ENCODE data around the gene RBM17. TPM values are rescaled to one million over a fixed set of nuclear protein-coding genes. Genes with fewer than 3 reads are reported as not detected.

Gene RBM17
- total RNA-seq, 1 experiment from 2014 or later: 28.4 TPM

- H3K9me2 ChIP-seq (replicated peaks; ENCODE audit: low read length): no peaks in the 10 kb centered on the region
- H3F3A ChIP-seq (ENCODE audit: low read length, unreplicated experiment): no peaks in the 10 kb centered on the region
- no peak overlapping the region for H3K27ac ChIP-seq (ENCODE audit: low read length)
- H3K4me3 ChIP-seq (ENCODE audit: low read length): no peak overlapping the region
- no peak overlapping the region for H3K9ac ChIP-seq (ENCODE audit: low read length)
- no peak overlapping the region for H2AFZ ChIP-seq (ENCODE audit: low read length)
- BruUV-seq (replicated peaks): no TSS peak
- H3K36me3 ChIP-seq (ENCODE audit: low read depth, low read length): no peaks in the 10 kb centered on the region
- peaks cover 4% of the 10 kb centered on the region; the same call in 1 of the 2 replicates for H3K27me3 ChIP-seq (ENCODE audit: low read length)
- POLR2A ChIA-PET (ENCODE audit: unreplicated experiment): no interaction called here
- H4K20me1 ChIP-seq (ENCODE audit: low read length): no peaks in the 10 kb centered on the region
- H3K4me1 ChIP-seq (ENCODE audit: insufficient read depth, low read length): no peaks in the 10 kb centered on the region; the same call in 1 of the 2 replicates
- CTCF ChIA-PET: no interaction called here
- no peak overlapping the region for H3K4me2 ChIP-seq (ENCODE audit: low read length)
- H3K9me3 ChIP-seq (ENCODE audit: low read length): no peaks in the 10 kb centered on the region
- ATAC-seq (no peak), DNase-seq (no peak)
- TF ChIP-seq EZH2 (IDR thresholded peaks at IDR 0.05; ENCODE audit: low read length, unreplicated experiment) (no peak), EZH2phosphoT487 (IDR thresholded peaks at IDR 0.05; ENCODE audit: borderline replicate concordance, low read length) (no peak), CTCF (conservative IDR thresholded peaks at IDR 0.05; ENCODE audit: low read depth, low read length) (no peak)
- H3K79me2 ChIP-seq (ENCODE audit: low read length): no peaks in the 10 kb centered on the region
- intact Hi-C loops (cut with micrococcal nuclease): no loop called here
These were observed 16.5 kb upstream of the RBM17 start for GRCh38 chr10:6072215-6072934.

GRCh38 chr10:6074489-6075301 is 14.1 kb upstream of the RBM17 start:
- DNase-seq (peak; percentile 55), ATAC-seq (peak; percentile 74)
- no peaks in the 10 kb centered on the region for H3K9me3 ChIP-seq (ENCODE audit: low read length)
- H3K27me3 ChIP-seq (ENCODE audit: low read length): peaks cover under 1% of the 10 kb centered on the region; the same call in 1 of the 2 replicates
- intact Hi-C loops (cut with micrococcal nuclease): no loop called here
- no peaks in the 10 kb centered on the region; the same call in 1 of the 2 replicates for H3K4me1 ChIP-seq (ENCODE audit: insufficient read depth, low read length)
- no peak overlapping the region for H3K27ac ChIP-seq (ENCODE audit: low read length)
- no TSS peak for BruUV-seq (replicated peaks)
- H3K4me3 ChIP-seq (ENCODE audit: low read length): no peak overlapping the region
- H3F3A ChIP-seq (ENCODE audit: low read length, unreplicated experiment): no peaks in the 10 kb centered on the region
- H4K20me1 ChIP-seq (ENCODE audit: low read length): no peaks in the 10 kb centered on the region
- no peaks in the 10 kb centered on the region for H3K9me2 ChIP-seq (replicated peaks; ENCODE audit: low read length)
- CTCF ChIA-PET: interaction anchor here (0.6 kb wide), 1 partner anchor 15 kb away, joined by 3 read pairs; no protein-coding TSS in a partner anchor
- no peak overlapping the region for H3K9ac ChIP-seq (ENCODE audit: low read length)
- H2AFZ ChIP-seq (ENCODE audit: low read length): no peak overlapping the region
- POLR2A ChIA-PET (ENCODE audit: unreplicated experiment): no interaction called here
- H3K36me3 ChIP-seq (ENCODE audit: low read depth, low read length): no peaks in the 10 kb centered on the region
- 0 out of 2 replicates have a peak overlapping the region, but pooled peaks have one; percentile 10 for H3K4me2 ChIP-seq (ENCODE audit: low read length)
- H3K79me2 ChIP-seq (ENCODE audit: low read length): no peaks in the 10 kb centered on the region
- no peak for TF ChIP-seq EZH2phosphoT487 (IDR thresholded peaks at IDR 0.05; ENCODE audit: borderline replicate concordance, low read length)
- TF ChIP-seq EZH2 (IDR thresholded peaks at IDR 0.05; ENCODE audit: low read length, unreplicated experiment): no peak
- TF ChIP-seq CTCF (conservative IDR thresholded peaks at IDR 0.05; ENCODE audit: low read depth, low read length): no peak

Measured in PC-3 (cell line).